Inferior parietal cortex (tissue), 1 donor: ENCODE results near the gene MUTYH.

Experiments
- DNase-seq: peaks from one replicate; pipeline ENCODE4 v3.0.0-alpha.2; 2016; ENCODE audit errors: extremely low spot score

MUTYH gene

GRCh38 chr1:45348966-45349677 lies 8.9 kb upstream of the MUTYH start:
- no peak for DNase-seq

DNA sequence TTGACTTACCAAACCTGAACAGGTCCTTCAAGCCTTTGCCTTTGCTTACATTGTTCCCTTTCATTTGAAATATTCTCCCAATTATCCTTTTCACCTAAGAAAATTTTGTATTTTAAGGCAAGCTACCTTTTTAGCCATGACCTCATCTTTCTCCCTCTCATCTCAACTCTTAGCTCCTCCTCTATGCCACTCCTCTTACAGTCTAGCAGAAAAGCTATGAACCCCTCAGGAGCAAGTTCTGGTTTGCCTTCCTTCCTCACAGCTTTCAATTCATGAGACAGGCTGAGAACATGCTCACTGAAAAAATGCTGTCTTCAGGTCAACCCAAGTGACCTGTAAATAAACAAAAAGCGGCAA lies 8.3 kb upstream of the MUTYH start:
- no peak for DNase-seq

GRCh38 chr1:45348020-45348419 lies 7.8 kb upstream of the MUTYH start:
- no peak for DNase-seq

- no peak for DNase-seq
These were observed 6.2 kb upstream of the MUTYH start for GRCh38 chr1:45346473-45346872.

DNA sequence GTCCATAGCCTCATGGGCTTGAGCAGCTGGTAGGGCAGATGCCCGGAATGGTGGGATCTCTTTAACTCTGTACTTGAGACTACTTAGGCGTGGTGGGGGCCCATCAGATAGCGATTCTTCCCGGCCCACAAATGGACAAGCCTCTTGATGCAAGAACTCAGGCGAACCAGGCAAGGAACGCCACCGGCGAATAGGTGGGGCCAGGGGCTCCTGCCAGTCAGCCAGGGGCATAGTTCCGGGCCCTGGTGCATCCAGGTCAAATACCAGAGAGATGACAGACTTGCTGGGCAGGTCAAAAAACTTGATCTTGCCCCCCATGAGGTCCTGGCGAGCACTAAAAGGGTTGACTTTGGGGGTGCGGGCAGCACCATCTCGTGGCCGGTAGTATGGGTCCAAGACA lies 4.8 kb upstream of the MUTYH start:
- no peak for DNase-seq

GRCh38 chr1:45344499-45344898 lies 4.3 kb upstream of the MUTYH start:
- no peak for DNase-seq

GRCh38 chr1:45340816-45341466 lies 701 bp upstream of the MUTYH start:
- no peak for DNase-seq

- no peak for DNase-seq
These were observed 2.5 kb downstream of the MUTYH start for GRCh38 chr1:45337630-45338325.

- DNase-seq, result no peak
These were observed 4.3 kb downstream of the MUTYH start for GRCh38 chr1:45335855-45336324.

DNA sequence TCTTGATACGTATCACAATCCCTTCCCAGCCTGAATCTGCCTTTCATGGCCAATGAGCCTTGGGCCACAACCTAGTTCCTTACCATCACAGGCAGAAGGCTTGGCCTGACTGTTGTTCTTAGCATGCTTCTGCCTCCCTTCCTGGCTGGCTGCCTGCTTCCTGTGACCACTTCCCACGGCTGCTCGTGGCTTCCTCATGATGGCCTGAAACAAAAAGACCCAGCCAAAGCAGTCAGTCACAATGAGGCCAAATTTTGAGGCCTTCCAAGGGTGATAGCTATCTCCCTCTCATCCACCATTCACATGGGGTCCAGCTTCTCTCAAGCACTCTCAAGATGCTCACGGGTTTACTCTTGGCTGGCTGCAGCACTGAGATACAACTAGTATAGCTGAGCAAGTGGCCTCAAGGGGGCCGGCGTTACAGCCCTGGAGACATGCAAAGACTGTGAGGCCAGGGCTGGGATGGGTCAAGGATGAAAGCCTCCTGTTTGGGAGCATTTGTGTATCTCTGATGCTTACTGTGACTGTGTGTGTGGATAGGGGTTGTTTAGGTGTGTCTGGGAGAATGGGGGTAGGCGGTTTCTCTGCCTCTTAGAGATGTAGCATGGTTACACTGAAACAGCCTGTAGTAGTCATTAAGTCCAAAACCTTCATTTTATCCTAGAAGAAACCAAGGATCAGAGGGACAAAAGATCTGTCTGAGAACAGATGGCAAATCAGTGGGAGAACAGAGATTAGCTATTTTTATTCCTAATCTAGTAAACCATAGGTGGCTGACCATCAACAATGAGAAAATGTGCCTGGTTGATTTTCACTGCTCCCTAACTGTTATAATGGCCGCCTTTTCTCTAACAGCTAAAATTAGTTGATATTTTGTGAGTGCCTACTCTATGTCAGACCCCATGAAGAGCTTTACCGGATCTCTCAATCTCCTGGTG lies 5.7 kb downstream of the MUTYH start:
- no peak for DNase-seq

- DNase-seq, result no peak
These were observed 7.9 kb downstream of the MUTYH start for GRCh38 chr1:45332346-45332720.

DNA sequence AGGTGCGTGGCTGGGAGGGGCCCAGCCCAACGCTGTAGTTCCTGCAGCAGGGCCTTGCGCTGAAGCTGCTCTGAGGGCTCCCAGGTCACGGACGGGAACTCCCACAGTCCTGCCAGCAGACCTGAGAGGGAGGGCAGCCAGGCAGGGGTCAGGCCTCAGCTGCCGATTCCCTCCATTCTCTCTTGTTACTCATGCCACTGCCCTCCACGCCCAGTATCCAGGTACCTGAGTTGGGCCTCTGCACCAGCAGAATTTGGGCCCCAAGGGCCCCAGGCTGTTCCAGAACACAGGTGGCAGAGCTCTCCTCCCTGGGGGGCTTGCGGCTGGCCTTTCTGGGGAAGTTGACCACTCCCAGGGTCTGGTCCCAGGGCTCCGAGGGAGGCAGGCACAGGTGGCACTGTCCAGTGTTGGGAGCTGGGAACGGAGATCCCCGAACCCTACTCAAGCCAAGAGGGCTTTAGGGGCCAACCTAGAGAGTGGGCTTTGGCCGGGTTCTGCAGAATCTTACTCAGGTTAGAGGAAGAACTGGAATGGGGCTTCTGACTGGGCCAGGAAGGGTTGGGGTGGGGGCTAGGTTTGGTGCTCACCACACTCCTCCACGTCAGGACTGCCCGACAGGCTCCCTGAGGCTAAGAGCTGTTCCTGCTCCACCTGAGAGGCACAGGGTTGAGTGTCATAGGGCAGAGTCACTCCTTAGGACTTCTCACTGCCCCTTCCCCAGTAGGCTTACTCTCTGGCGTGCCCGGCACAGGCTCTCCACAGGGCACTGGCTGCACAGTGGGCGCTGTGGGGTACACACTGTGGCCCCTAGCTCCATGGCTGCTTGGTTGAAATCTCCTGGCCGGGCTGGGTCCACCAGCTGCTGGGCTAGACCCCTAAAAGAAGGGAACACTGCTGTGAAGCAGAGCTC lies 8.5 kb downstream of the MUTYH start:
- DNase-seq, result no peak

GRCh38 chr1:45329445-45329844 lies 10.8 kb downstream of the MUTYH start:
- DNase-seq, result no peak

GRCh38 chr1:45328680-45329079 lies 11.6 kb downstream of the MUTYH start:
- DNase-seq, result no peak

DNA sequence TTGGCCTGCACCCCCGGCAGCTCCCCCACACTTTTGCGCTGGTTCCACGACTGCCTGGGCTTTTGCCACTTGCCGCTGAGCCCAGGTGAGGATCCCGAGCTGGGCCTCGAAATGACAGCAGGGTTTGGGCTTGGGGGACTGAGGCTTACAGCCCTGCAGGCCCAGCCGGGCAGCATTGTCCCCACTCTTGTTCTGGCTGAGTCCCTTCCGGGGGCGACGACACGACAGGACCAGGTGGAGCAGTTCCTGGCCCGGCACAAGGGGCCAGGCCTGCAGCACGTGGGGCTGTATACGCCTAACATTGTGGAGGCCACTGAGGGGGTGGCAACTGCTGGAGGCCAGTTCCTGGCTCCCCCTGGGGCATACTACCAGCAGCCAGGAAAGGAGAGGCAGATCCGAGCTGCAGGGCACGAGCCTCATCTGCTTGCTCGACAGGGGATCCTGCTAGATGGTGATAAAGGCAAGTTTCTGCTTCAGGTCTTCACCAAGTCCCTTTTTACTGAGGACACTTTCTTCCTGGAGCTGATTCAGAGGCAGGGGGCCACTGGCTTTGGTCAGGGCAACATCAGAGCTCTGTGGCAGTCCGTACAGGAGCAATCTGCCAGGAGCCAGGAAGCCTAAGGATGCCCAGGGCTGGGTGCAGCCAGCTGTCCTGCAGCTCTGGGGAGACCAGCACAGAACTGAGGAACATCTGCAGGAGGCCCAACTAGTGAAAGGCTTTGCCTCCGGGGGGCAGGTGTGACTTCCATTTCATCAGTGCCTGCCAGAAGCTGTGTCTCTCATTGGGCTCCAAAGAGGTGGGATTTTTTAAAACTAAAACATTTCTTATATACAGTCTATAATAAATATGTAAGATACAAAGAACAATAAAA lies 12.4 kb downstream of the MUTYH start:
- DNase-seq, result no peak

DNA sequence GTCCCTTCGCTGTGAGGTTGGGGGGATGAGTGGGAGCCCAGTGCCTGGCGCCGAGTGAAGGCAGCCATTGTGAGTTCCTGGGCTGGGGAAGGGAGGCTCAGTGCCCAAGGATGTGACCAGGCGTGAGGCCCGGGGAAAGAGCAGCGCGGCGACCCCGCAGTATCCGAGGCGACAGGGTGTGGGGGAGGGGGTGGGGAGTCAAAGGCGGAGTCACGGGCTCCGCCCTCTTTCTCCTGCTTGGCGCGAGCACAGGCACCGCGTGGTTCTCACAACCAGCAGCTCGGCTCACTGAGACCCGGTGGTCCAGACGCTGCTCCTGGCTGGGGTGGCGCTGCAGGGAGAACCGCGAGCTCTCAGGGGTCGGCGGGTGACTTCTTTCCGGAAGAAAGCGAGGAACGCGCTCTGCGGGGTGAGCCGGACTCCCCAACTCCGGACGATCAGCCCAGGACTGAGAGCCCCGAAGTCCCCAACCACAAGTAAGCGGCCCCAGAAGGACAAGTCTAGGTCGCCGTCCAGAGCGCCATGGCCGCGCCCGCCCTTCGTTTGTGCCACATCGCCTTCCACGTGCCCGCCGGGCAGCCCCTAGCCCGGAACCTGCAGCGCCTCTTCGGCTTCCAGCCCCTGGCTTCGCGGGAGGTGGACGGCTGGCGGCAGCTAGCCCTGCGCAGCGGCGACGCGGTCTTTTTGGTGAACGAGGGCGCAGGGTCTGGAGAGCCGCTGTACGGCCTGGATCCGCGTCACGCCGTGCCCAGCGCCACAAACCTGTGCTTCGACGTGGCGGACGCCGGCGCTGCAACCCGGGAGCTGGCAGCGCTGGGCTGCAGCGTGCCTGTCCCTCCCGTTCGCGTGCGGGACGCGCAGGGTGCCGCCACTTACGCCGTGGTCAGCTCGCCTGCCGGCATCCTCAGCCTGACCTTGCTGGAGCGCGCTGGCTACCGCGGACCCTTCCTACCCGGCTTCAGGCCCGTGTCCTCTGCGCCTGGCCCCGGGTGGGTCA lies 13.3 kb downstream of the MUTYH start, which contains the start of gene HPDL:
TSS of gene HPDL (plus strand) at position 269 of the 997 bp plus-strand sequence. CDS start at position 523, 254 bp downstream.
- peak; percentile 35 for DNase-seq

DNA sequence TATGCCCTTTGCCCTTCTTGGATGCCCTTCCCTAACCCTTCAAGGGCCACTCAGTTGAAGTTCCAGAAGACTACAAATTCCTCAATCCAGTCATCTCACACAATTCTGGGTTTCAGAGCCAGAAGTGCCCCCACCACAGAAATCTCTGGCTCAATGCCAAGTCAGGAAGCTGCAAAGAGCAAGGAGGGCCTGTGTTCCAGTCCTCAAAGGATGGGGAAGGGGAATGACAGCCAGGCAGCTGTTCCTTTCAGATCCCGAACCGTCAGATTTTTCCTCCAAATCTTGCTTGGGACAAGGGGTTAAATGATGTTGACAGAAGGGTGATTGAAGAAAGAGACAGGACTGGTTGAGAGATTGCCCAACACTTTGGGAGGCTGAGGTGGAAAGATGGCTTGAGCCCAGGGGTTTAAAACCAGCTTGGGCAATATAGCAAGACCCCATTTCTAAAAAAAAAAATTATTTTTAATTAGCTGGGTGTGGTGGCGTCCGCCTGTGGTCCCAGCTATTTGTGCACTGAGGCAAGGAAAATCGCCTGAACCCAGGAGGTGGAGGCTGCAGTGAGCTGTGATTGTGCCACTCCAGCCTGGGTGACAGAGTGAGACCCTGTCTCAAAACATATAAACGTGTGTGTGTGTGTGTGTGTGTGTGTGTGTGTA lies 14.3 kb downstream of the MUTYH start:
- no peak for DNase-seq

- no peak for DNase-seq
These were observed 17.7 kb downstream of the MUTYH start for GRCh38 chr1:45322486-45323040.
